Choroid plexus epithelial cell (primary cell): ENCODE results near the gene ADAP1.

ENCODE experiments used
- DNase-seq: peaks from one replicate; pipeline ENCODE4 v3.0.0-alpha.2; 2010; ENCODE audit warnings: low read depth
- H3K4me3 ChIP-seq: 2 replicates; pipeline ENCODE4 v1.5.1; 2011; ENCODE audit warnings: low read depth, mild to moderate bottlenecking, control low read depth, low read length, moderate library complexity
- CTCF ChIP-seq: conservative IDR thresholded peaks from 2 replicates; pipeline ENCODE4 v1.5.1; 2011; ENCODE audit warnings: low read depth, mild to moderate bottlenecking, control low read depth, inconsistent platforms, low read length, moderate library complexity

Gene ADAP1

GRCh38 chr7:889391-889790, 65.1 kb downstream of the ADAP1 start:
- no peak for DNase-seq
- TF ChIP-seq CTCF: no peak
- H3K4me3 ChIP-seq: no peak overlapping the region

GRCh38 chr7:889025-889390, 65.5 kb downstream of the ADAP1 start:
- TF ChIP-seq CTCF: no peak
- DNase-seq: no peak
- H3K4me3 ChIP-seq: no peak overlapping the region

DNA sequence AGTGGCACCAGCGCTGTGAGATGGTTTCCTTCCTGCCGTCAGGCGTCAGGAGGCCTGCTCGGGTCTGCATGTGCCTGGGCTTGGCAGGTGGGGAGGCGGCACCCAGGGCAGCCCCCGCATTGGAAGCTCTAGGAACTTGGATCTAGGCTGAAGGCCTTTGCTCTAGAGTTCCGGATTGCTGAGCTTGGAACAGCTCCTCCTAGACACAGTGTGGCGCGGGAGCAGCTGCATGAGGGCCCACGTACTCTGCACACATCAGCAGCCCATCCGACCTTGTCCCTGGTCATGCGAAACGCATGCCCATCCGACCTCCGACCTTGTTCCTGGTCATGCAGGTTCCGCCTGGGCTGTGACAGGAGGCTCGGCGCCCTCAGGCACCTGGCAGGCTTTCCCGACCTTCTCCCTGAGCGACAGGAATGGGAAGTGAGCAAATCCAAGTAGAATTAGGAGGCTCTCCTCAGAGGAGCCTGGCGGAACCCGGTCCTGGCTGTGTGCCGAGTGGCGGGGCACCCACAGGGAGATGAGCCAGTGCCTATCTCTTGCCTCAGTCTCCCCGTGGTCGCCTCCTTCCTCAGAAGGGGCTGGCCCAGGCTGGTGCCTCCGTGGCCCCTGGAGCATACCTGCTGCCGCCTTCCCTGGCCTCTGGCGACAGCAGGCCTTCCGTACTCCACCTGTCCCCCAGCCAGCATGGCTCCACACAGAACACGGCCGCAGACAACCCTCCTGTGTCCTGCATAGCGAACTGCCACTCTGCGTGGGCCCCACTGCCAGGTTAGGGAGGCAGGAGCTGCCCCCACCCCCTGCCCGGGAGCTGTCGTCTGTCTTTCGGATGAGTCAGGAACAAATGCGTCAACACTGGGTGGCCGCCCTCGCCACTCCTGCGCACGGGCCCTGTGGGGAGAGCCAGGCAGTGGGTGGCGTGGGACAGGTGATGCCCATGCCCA, 66.1 kb downstream of the ADAP1 start:
- DNase-seq: no peak
- TF ChIP-seq CTCF: no peak
- H3K4me3 ChIP-seq: no peak overlapping the region

DNA sequence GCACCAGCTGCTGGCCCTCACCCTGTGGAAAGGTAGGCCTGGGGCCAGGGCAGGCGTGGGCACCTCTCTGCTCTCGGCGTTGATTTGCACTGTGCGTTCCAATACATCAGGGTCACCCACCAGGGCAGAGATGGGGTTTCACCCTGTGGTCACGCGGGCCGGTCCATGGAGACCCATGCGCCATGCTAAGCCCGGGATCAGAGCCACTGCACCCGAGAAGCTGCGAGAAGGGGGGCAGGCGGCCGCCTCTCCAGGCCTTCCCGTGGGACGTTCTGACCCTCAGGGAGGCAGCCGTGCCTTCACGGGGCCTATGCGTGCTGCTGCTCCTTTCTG, 67.0 kb downstream of the ADAP1 start:
- TF ChIP-seq CTCF: no peak
- DNase-seq: no peak
- H3K4me3 ChIP-seq: no peak overlapping the region

GRCh38 chr7:886626-887487, 67.6 kb downstream of the ADAP1 start:
- no peak for DNase-seq
- no peak for TF ChIP-seq CTCF
- H3K4me3 ChIP-seq: no peak overlapping the region

GRCh38 chr7:885893-886625, 68.4 kb downstream of the ADAP1 start:
- TF ChIP-seq CTCF: no peak
- DNase-seq: no peak
- H3K4me3 ChIP-seq: no peak overlapping the region
